ENCODE data around the gene SEH1L.

SEH1L gene

GRCh38 chr18:13006531-13007247, 58.9 kb downstream of the SEH1L start (continued):
- no peak for TF ChIP-seq ZNF132 (tag by site-specific recombination; IDR thresholded peaks at IDR 0.05; ENCODE audit: borderline replicate concordance)
- no peak for TF ChIP-seq ZNF510 (tag by site-specific recombination; IDR thresholded peaks at IDR 0.05; ENCODE audit: insufficient replicate concordance)
- no peak for TF ChIP-seq PRDM6 (tag by site-specific recombination; IDR thresholded peaks at IDR 0.05)
- no peak for TF ChIP-seq ZBTB44 (tag by site-specific recombination; IDR thresholded peaks at IDR 0.05)
- TF ChIP-seq BCL11A (tag by site-specific recombination; IDR thresholded peaks at IDR 0.05; ENCODE audit: low read depth), result no peak
- no peak for TF ChIP-seq ZFP3 (tag by site-specific recombination; IDR thresholded peaks at IDR 0.05; ENCODE audit: low read depth)

- Histone ChIP-seq H3K27ac (ENCODE audit: extremely low read depth, low read depth, low read length) (no peak overlapping the region), H3K36me3 (ENCODE audit: control insufficient read depth in 2 of 2, insufficient read depth in 1 of 2, low read length in 2 of 2) (peaks cover 52 to 58% of the 10 kb centered on the region in 2 experiments), H3K9me3 (ENCODE audit: control insufficient read depth, insufficient read depth, low read depth, low read length) (no peaks in the 10 kb centered on the region), H3K4me3 (ENCODE audit: low read depth, low read length) (no peak overlapping the region), H3K4me1 (ENCODE audit: control insufficient read depth, insufficient read depth, low read length) (no peaks in the 10 kb centered on the region)
- POLR2A ChIA-PET, result interaction anchor here (2.9 kb wide), 1 partner anchor 16 kb away, joined by 10 read pairs; the partner anchor contains the start of gene CEP192
- CTCF ChIA-PET, result interaction anchor here (0.6 kb wide), 1 partner anchor 34 kb away, joined by 3 read pairs; no protein-coding TSS in a partner anchor
- no peak for TF ChIP-seq HIC1 (tag by site-specific recombination; IDR thresholded peaks at IDR 0.05)
- TF ChIP-seq ZNF391 (tag by site-specific recombination; IDR thresholded peaks at IDR 0.05; ENCODE audit: borderline replicate concordance, low read depth), result no peak
- no peak for TF ChIP-seq KLF7 (tag by site-specific recombination; IDR thresholded peaks at IDR 0.05; ENCODE audit: borderline replicate concordance)
- no peak for TF ChIP-seq ZNF776 (tag by site-specific recombination; IDR thresholded peaks at IDR 0.05; ENCODE audit: borderline replicate concordance)
- TF ChIP-seq BCL11A (tag by site-specific recombination; IDR thresholded peaks at IDR 0.05; ENCODE audit: low read depth), result no peak
- TF ChIP-seq ZNF280D (tag by site-specific recombination; IDR thresholded peaks at IDR 0.05), result no peak
- no peak for TF ChIP-seq ZNF140 (tag by site-specific recombination; IDR thresholded peaks at IDR 0.05)
- TF ChIP-seq GLI4 (tag by site-specific recombination; IDR thresholded peaks at IDR 0.05), result no peak
- TF ChIP-seq MZF1 (tag by site-specific recombination; IDR thresholded peaks at IDR 0.05; ENCODE audit: borderline replicate concordance), result no peak
- no peak for TF ChIP-seq ZBTB8A (tag by site-specific recombination; IDR thresholded peaks at IDR 0.05)
- TF ChIP-seq PRDM6 (tag by site-specific recombination; IDR thresholded peaks at IDR 0.05), result no peak
- TF ChIP-seq ZNF18 (tag by site-specific recombination; IDR thresholded peaks at IDR 0.05), result no peak
- no peak for TF ChIP-seq BCL6B (tag by site-specific recombination; IDR thresholded peaks at IDR 0.05)
- no peak for TF ChIP-seq ZNF2 (tag by site-specific recombination; IDR thresholded peaks at IDR 0.05)
These were observed 59.4 kb downstream of the SEH1L start for GRCh38 chr18:13007248-13007560.

Measured in HEK293 (cell line).